HepG2 (cell line): ENCODE measurements around the gene ZNF652. TPM values are rescaled to one million over a fixed set of nuclear protein-coding genes. Genes with fewer than 3 reads are reported as not detected.

Source experiments
- ATAC-seq: fragments of 200-7000 bp; cut with Tn5 transposase; 3 replicates; pipeline ENCODE4 v1.9.1; 2020; ENCODE audit warnings: mild to moderate bottlenecking, moderate library complexity
- BruUV-seq: library from RNA; stranded (reverse); fragments of 400-500 nt; replicated peaks from 2 replicates; lab custom pipeline; 2021; lab: Mats Ljungman, UMichigan
- CTCF ChIA-PET: fragments of 300-600 bp; formaldehyde crosslinking; extraction: SDS; loops from one replicate; lab custom pipeline; 2021; ENCODE audit warnings: low total read pairs, inconsistent platforms, low intra/inter-chr PET ratio; lab: Yijun Ruan, JAX
- POLR2A ChIA-PET: fragments of 350-600 bp; sonication (Branson Sonifier 250); formaldehyde crosslinking; loops from one replicate; lab custom pipeline; 2020; ENCODE audit warnings: antibody characterized with exemption, inconsistent platforms; lab: Yijun Ruan, JAX
- DNase-seq: peaks from one replicate; pipeline ENCODE4 v3.0.0-alpha.2; 2015; ENCODE audit warnings: low spot score
- FAIRE-seq: peaks from 3 replicates; lab custom pipeline; 2011; peaks lifted over from hg19 to GRCh38; lab: Jason Lieb, UNC
- H2AFZ ChIP-seq: one replicate; pipeline ENCODE4 v1.6.1; 2011; ENCODE audit warnings: low read length, inconsistent platforms
- H3K27ac ChIP-seq: fragments of 300-600 bp; 3 replicates; pipeline ENCODE4 v1.8.0; 2011; ENCODE audit warnings: mixed run types, mild to moderate bottlenecking, mixed read lengths, low read length, inconsistent platforms; ENCODE audit not compliant: insufficient read depth; ENCODE audit errors: extremely low read length
- H3K27me3 ChIP-seq, 2 experiments: fragments of 200-600 bp in 1 of 2; 2 replicates in 1 of 2; 3 replicates in 1 of 2; pipeline versions ENCODE4 v1.6.0 to v1.8.0; 2011; ENCODE audit warnings: low read length in 2 of 2, mild to moderate bottlenecking in 2 of 2, moderate library complexity in 2 of 2, inconsistent platforms in 1 of 2; ENCODE audit not compliant: insufficient read depth in 2 of 2, control insufficient read depth in 1 of 2
- H3K36me3 ChIP-seq, 2 experiments: fragments of 200-600 bp in 1 of 2; replicated peaks in 1 of 2; 2 replicates in 1 of 2; 3 replicates in 1 of 2; pipeline versions ENCODE4 v1.5.1 to v1.8.0; 2011; ENCODE audit warnings: low read length in 2 of 2, inconsistent platforms in 1 of 2; ENCODE audit not compliant: insufficient read depth in 2 of 2, control insufficient read depth in 1 of 2
- H3K4me1 ChIP-seq: 2 replicates; pipeline ENCODE4 v1.5.1; 2012; ENCODE audit warnings: low read length, inconsistent platforms; ENCODE audit not compliant: insufficient read depth
- H3K4me2 ChIP-seq: 2 replicates; pipeline ENCODE4 v1.6.0; 2011; ENCODE audit warnings: low read depth, low read length, inconsistent platforms
- H3K4me3 ChIP-seq, 3 experiments: fragments of 200-600 bp in 1 of 3; sonication (generic), shearing (Covaris generic) in 1 of 3; replicated peaks in 1 of 3; 2 replicates each; pipeline ENCODE4 v1.5.1; 2011 to 2016; ENCODE audit warnings: low read length in 3 of 3, inconsistent platforms in 2 of 3, low read depth in 2 of 3, mild to moderate bottlenecking in 2 of 3, control low read depth in 1 of 3, mixed read lengths in 1 of 3; ENCODE audit not compliant: insufficient read depth in 1 of 3
- H3K79me2 ChIP-seq: one replicate; pipeline ENCODE4 v1.6.1; 2011; ENCODE audit warnings: low read length, inconsistent platforms; ENCODE audit not compliant: insufficient read depth
- H3K9ac ChIP-seq: 2 replicates; pipeline ENCODE4 v1.6.0; 2011; ENCODE audit warnings: mild to moderate bottlenecking, low read depth, low read length, inconsistent platforms; ENCODE audit not compliant: insufficient read depth
- H3K9me3 ChIP-seq: 2 replicates; pipeline ENCODE4 v1.5.1; 2012; ENCODE audit warnings: mild to moderate bottlenecking, low read length
- H4K20me1 ChIP-seq: 2 replicates; pipeline ENCODE4 v1.6.0; 2011; ENCODE audit warnings: inconsistent platforms, mild to moderate bottlenecking, low read length, moderate library complexity; ENCODE audit not compliant: insufficient read depth
- ATF1 ChIP-seq: IDR thresholded peaks from 2 replicates; pipeline ENCODE4 v1.6.1; 2016; ENCODE audit warnings: mild to moderate bottlenecking, control low read depth
- DNMT1 ChIP-seq: sonication (generic); formaldehyde crosslinking; IDR thresholded peaks from 2 replicates; pipeline ENCODE4 v1.5.1; 2020; ENCODE audit warnings: mild to moderate bottlenecking, missing genetic modification reagents
- FOXM1 ChIP-seq: sonication (generic); formaldehyde crosslinking; IDR thresholded peaks from 2 replicates; pipeline ENCODE4 v1.5.0; 2020; ENCODE audit warnings: missing genetic modification reagents
- GABPB1 ChIP-seq: IDR thresholded peaks from 2 replicates; pipeline ENCODE4 v1.6.1; 2016; ENCODE audit warnings: mild to moderate bottlenecking, missing genetic modification reagents, moderate library complexity, missing compliant biosample characterization
- PHF20 ChIP-seq: sonication (generic); formaldehyde crosslinking; IDR thresholded peaks from 2 replicates; pipeline ENCODE4 v1.5.0; 2020; ENCODE audit warnings: mild to moderate bottlenecking, missing genetic modification reagents
- SMAD3 ChIP-seq: sonication (generic); formaldehyde crosslinking; IDR thresholded peaks from 2 replicates; pipeline ENCODE4 v1.4.0; 2020; ENCODE audit warnings: missing genetic modification reagents
- TMF1 ChIP-seq: sonication (generic); formaldehyde crosslinking; IDR thresholded peaks from 2 replicates; pipeline ENCODE4 v1.8.1; 2022; ENCODE audit warnings: low read depth, missing genetic modification reagents
- ZBTB7A ChIP-seq: sonication (generic); formaldehyde crosslinking; IDR thresholded peaks from 2 replicates; pipeline ENCODE4 v1.8.0; 2022; ENCODE audit warnings: mild to moderate bottlenecking, missing genetic modification reagents
- ZNF256 ChIP-seq: sonication (generic); formaldehyde crosslinking; conservative IDR thresholded peaks from 2 replicates; pipeline ENCODE4 v1.4.0; 2020; ENCODE audit warnings: missing genetic modification reagents
- ZNF264 ChIP-seq: sonication (generic); formaldehyde crosslinking; IDR thresholded peaks from 2 replicates; pipeline ENCODE4 v1.4.0; 2020; ENCODE audit warnings: missing genetic modification reagents
- ZNF282 ChIP-seq: fragments of 450-650 bp; IDR thresholded peaks from 2 replicates; pipeline ENCODE4 v1.6.1; 2018; ENCODE audit not compliant: partially characterized antibody
- ZNF781 ChIP-seq: sonication (generic); formaldehyde crosslinking; IDR thresholded peaks from 2 replicates; pipeline ENCODE4 v1.5.1; 2020; ENCODE audit warnings: borderline replicate concordance, mild to moderate bottlenecking, missing genetic modification reagents; ENCODE audit errors: not compliant biosample characterization
- ZNF841 ChIP-seq: sonication (generic); formaldehyde crosslinking; IDR thresholded peaks from 2 replicates; pipeline ENCODE4 v1.8.1; 2023; ENCODE audit warnings: missing genetic modification reagents, borderline replicate concordance
- WGBS: methylation state at CpG from one replicate; pipeline ENCODE4 v1.1.6; 2017; ENCODE audit warnings: low lambda C conversion rate; 5-methylcytosine and 5-hydroxymethylcytosine counted together
- in situ Hi-C: cut with HindIII; loops from 2 replicates; pipeline ENCODE4 v1.10.0; 2017; ENCODE audit warnings: low pct_unique_long_range_greater_than_20kb; ENCODE audit not compliant: extremely low pct_ligation_motif_present
- intact Hi-C: fragments of 100-400 bp; cut with micrococcal nuclease; formaldehyde crosslinking; loops from one replicate; pipeline ENCODE4 v1.10.0; 2022; ENCODE audit not compliant: unreplicated experiment
- polyA plus RNA-seq, 8 experiments: library from polyadenylated mRNA; depleted of rRNA in 3 of 8; stranded (reverse) in 7 of 8; unstranded in 1 of 8; fragments of >200 nt; fragmentation: Illumina TruSeq in 4 of 8; extraction: Trizol in 4 of 8; gene quantifications; 2 replicates each; pipeline versions ENCODE4 v1.2.1 to v1.2.3, GENCODE V29; 2011 to 2016; ENCODE audit warnings: low read depth in 4 of 8, missing spikeins in 1 of 8, mixed read lengths in 1 of 8; ENCODE audit not compliant: insufficient read depth in 1 of 8
- total RNA-seq, 5 experiments: library from RNA; depleted of rRNA; stranded (reverse); fragments of >200 nt; fragmentation: Illumina TruSeq; extraction: Trizol; gene quantifications; 2 replicates each; pipeline ENCODE4 v1.2.3, GENCODE V29; 2016; ENCODE audit warnings: low read depth in 1 of 5
- TF ChIP-seq, protein P1 (sequence below): IDR thresholded peaks from 2 replicates; pipeline ENCODE4 v1.6.1; 2012; ENCODE audit warnings: low read length, improper control_type of control experiment
- TF ChIP-seq, protein P2 (sequence below): sonication (generic); formaldehyde crosslinking; conservative IDR thresholded peaks from 2 replicates; pipeline ENCODE4 v1.4.0; 2020; ENCODE audit warnings: missing genetic modification reagents
- TF ChIP-seq, protein P3 (sequence below): sonication (generic); formaldehyde crosslinking; IDR thresholded peaks from 2 replicates; pipeline ENCODE4 v1.9.0; 2022; ENCODE audit warnings: missing genetic modification reagents, mild to moderate bottlenecking, borderline replicate concordance
- TF ChIP-seq, protein P4 (sequence below): IDR thresholded peaks from 2 replicates; pipeline ENCODE4 v1.6.1; 2016; ENCODE audit warnings: mild to moderate bottlenecking, missing biosample characterization, missing genetic modification reagents

ZNF652 gene
- total and polyA plus RNA-seq, 2 of the 13 experiments (the other 11 are each of a cell fraction or from before 2014, with no cell fraction given): 16.2 to 30.2 TPM

DNA sequence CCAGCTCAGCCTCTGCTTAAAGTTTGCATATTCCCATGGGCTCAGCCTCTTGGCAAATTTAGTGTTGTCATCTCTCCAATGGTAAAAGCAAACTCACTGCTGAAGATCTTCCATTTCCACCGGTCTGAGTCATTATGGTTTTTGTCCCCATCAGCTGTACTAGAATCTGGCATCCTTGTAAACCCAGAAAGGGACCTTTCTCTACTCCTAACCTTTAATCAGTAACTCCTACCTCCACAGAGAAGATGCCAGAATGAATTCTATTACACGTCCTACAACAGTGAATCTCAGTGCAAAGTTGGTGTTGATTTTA lies 45.8 kb downstream of the ZNF652 start:
- intact Hi-C loops (loop anchor here (10.0 kb wide), 1 partner anchor 239 kb away; no protein-coding TSS in a partner anchor), in situ Hi-C loops (loop anchor here (5.0 to 10.0 kb wide), 2 partner anchors 81 to 229 kb away; no protein-coding TSS in a partner anchor)
- DNase-seq: no peak
- no peak for FAIRE-seq
- Histone ChIP-seq H3K27ac (no peak overlapping the region), H3K4me2 (no peak overlapping the region), H3K4me3 (no peak overlapping the region), H3K4me1 (peaks cover 5% of the 10 kb centered on the region; the same call in 1 of the 2 replicates), H4K20me1 (no peaks in the 10 kb centered on the region), H3K9ac (no peak overlapping the region), H3K27me3 (no peaks in the 10 kb centered on the region), H3K9me3 (no peaks in the 10 kb centered on the region), H3K36me3 (peaks cover 6 to 30% of the 10 kb centered on the region in 2 experiments; a peak in 4 of 5 replicates), H3K79me2 (no peaks in the 10 kb centered on the region), H2AFZ (no peak overlapping the region)
- BruUV-seq: no TSS peak
- TF ChIP-seq PHF20 (CRISPR knock-in tag) (no peak), ZNF781 (CRISPR knock-in tag) (no peak), ZNF256 (CRISPR knock-in tag) (no peak), ZBTB7A (CRISPR knock-in tag) (no peak), ZNF264 (CRISPR knock-in tag) (no peak), ATF1 (no peak), ZNF841 (CRISPR knock-in tag) (no peak), DNMT1 (CRISPR knock-in tag) (no peak), GABPB1 (CRISPR knock-in tag) (no peak), SMAD3 (no peak), FOXM1 (CRISPR knock-in tag) (no peak), TMF1 (CRISPR knock-in tag) (no peak), ZNF282 (no peak)
- TF ChIP-seq, protein P1, sequence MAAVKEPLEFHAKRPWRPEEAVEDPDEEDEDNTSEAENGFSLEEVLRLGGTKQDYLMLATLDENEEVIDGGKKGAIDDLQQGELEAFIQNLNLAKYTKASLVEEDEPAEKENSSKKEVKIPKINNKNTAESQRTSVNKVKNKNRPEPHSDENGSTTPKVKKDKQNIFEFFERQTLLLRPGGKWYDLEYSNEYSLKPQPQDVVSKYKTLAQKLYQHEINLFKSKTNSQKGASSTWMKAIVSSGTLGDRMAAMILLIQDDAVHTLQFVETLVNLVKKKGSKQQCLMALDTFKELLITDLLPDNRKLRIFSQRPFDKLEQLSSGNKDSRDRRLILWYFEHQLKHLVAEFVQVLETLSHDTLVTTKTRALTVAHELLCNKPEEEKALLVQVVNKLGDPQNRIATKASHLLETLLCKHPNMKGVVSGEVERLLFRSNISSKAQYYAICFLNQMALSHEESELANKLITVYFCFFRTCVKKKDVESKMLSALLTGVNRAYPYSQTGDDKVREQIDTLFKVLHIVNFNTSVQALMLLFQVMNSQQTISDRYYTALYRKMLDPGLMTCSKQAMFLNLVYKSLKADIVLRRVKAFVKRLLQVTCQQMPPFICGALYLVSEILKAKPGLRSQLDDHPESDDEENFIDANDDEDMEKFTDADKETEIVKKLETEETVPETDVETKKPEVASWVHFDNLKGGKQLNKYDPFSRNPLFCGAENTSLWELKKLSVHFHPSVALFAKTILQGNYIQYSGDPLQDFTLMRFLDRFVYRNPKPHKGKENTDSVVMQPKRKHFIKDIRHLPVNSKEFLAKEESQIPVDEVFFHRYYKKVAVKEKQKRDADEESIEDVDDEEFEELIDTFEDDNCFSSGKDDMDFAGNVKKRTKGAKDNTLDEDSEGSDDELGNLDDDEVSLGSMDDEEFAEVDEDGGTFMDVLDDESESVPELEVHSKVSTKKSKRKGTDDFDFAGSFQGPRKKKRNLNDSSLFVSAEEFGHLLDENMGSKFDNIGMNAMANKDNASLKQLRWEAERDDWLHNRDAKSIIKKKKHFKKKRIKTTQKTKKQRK: no peak
- TF ChIP-seq, protein P2, sequence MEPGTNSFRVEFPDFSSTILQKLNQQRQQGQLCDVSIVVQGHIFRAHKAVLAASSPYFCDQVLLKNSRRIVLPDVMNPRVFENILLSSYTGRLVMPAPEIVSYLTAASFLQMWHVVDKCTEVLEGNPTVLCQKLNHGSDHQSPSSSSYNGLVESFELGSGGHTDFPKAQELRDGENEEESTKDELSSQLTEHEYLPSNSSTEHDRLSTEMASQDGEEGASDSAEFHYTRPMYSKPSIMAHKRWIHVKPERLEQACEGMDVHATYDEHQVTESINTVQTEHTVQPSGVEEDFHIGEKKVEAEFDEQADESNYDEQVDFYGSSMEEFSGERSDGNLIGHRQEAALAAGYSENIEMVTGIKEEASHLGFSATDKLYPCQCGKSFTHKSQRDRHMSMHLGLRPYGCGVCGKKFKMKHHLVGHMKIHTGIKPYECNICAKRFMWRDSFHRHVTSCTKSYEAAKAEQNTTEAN (CRISPR knock-in tag): no peak
- TF ChIP-seq, protein P3, sequence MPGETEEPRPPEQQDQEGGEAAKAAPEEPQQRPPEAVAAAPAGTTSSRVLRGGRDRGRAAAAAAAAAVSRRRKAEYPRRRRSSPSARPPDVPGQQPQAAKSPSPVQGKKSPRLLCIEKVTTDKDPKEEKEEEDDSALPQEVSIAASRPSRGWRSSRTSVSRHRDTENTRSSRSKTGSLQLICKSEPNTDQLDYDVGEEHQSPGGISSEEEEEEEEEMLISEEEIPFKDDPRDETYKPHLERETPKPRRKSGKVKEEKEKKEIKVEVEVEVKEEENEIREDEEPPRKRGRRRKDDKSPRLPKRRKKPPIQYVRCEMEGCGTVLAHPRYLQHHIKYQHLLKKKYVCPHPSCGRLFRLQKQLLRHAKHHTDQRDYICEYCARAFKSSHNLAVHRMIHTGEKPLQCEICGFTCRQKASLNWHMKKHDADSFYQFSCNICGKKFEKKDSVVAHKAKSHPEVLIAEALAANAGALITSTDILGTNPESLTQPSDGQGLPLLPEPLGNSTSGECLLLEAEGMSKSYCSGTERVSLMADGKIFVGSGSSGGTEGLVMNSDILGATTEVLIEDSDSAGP: no peak
- TF ChIP-seq, protein P4, sequence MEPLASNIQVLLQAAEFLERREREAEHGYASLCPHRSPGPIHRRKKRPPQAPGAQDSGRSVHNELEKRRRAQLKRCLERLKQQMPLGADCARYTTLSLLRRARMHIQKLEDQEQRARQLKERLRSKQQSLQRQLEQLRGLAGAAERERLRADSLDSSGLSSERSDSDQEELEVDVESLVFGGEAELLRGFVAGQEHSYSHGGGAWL (CRISPR knock-in tag): no peak
- POLR2A ChIA-PET: no interaction called here
- WGBS: 88% methylated on average over 2 of the region's 2 CpGs
- no peak; the same call in 2 of the 3 replicates for ATAC-seq
- CTCF ChIA-PET: interaction anchor here (1.3 to 4.0 kb wide), 2 partner anchors 52 to 78 kb away, joined by 7 to 111 read pairs; no protein-coding TSS in a partner anchor
